ENCODE measurements around the gene FAM131B.
"Not testable (repeated sequence)": the region's sequence is repeated elsewhere in the genome, so short reads cannot be mapped to it uniquely, and the experiment has no call there.

FAM131B gene

GRCh38 chr7:143394777-143395176, 32.3 kb upstream of the FAM131B start:
- no peak for DNase-seq

- no peak for DNase-seq
Observed at GRCh38 chr7:143394068-143394467, 31.6 kb upstream of the FAM131B start.

GRCh38 chr7:143393267-143394041, 30.9 kb upstream of the FAM131B start:
- no peak for DNase-seq

- DNase-seq: no peak
Observed at GRCh38 chr7:143392875-143393266, 30.4 kb upstream of the FAM131B start.

- not testable (repeated sequence) for DNase-seq
Observed at GRCh38 chr7:143392427-143392826, 29.9 kb upstream of the FAM131B start.

- DNase-seq: no peak
Observed at GRCh38 chr7:143391462-143392404, 29.2 kb upstream of the FAM131B start.

- DNase-seq: no peak
Observed at GRCh38 chr7:143390773-143391317, 28.3 kb upstream of the FAM131B start.

- no peak for DNase-seq
Observed at GRCh38 chr7:143390104-143390772, 27.7 kb upstream of the FAM131B start.

- DNase-seq: no peak
Observed at GRCh38 chr7:143389316-143390103, 27.0 kb upstream of the FAM131B start.

GRCh38 chr7:143388491-143389101, 26.1 kb upstream of the FAM131B start:
- no peak for DNase-seq

- DNase-seq: no peak
Observed at GRCh38 chr7:143388051-143388450, 25.5 kb upstream of the FAM131B start.

- no peak for DNase-seq
Observed at GRCh38 chr7:143387156-143387975, 24.9 kb upstream of the FAM131B start.

- DNase-seq: peak; percentile 6
Observed at GRCh38 chr7:143385891-143386781, 23.6 kb upstream of the FAM131B start.

GRCh38 chr7:143384661-143385631, 22.4 kb upstream of the FAM131B start:
- peak; percentile 5 for DNase-seq

- no peak for DNase-seq
Observed at GRCh38 chr7:143384148-143384547, 21.6 kb upstream of the FAM131B start.

GRCh38 chr7:143383642-143383957, 21.1 kb upstream of the FAM131B start:
- no peak for DNase-seq

- DNase-seq: no peak
Observed at GRCh38 chr7:143382791-143383641, 20.5 kb upstream of the FAM131B start.

Data from midbrain (tissue), 1 donor.